ENCODE measurements around the gene DEGS2.
"Not testable (repeated sequence)": the region's sequence is repeated elsewhere in the genome, so short reads cannot be mapped to it uniquely, and the experiment has no call there.

DEGS2 gene

GRCh38 chr14:100159094-100159864 is at the start of gene DEGS2:
Gene DEGS2, minus strand, starts transcription at chr14:100159645. Its CDS starts 58 bp downstream, at chr14:100159587.
- no peak for DNase-seq (ENCODE audit: low read depth in 2 of 2)

- not testable (repeated sequence) for DNase-seq (ENCODE audit: low read depth in 2 of 2)
Observed at GRCh38 chr14:100208136-100208535, 48.7 kb upstream of the DEGS2 start.

- not testable (repeated sequence) for DNase-seq (ENCODE audit: low read depth in 2 of 2)
Observed at GRCh38 chr14:100207588-100207987, 48.1 kb upstream of the DEGS2 start.

- DNase-seq (ENCODE audit: low read depth in 2 of 2): not testable (repeated sequence)
Observed at GRCh38 chr14:100204835-100205167, 45.4 kb upstream of the DEGS2 start.

- DNase-seq (ENCODE audit: low read depth in 2 of 2): no peak
Observed at GRCh38 chr14:100203962-100204834, 44.8 kb upstream of the DEGS2 start.

- DNase-seq (ENCODE audit: low read depth in 2 of 2): no peak
Observed at GRCh38 chr14:100203146-100203545, 43.7 kb upstream of the DEGS2 start.

- DNase-seq (ENCODE audit: low read depth in 2 of 2): no peak
Observed at GRCh38 chr14:100202712-100203111, 43.3 kb upstream of the DEGS2 start.

- DNase-seq (ENCODE audit: low read depth in 2 of 2): no peak
Observed at GRCh38 chr14:100201701-100202100, 42.3 kb upstream of the DEGS2 start.

- no peak for DNase-seq (ENCODE audit: low read depth in 2 of 2)
Observed at GRCh38 chr14:100200311-100200710, 40.9 kb upstream of the DEGS2 start.

GRCh38 chr14:100199240-100199860 is 39.9 kb upstream of the DEGS2 start:
- DNase-seq (ENCODE audit: low read depth in 2 of 2): no peak

GRCh38 chr14:100193417-100194357 is 34.2 kb upstream of the DEGS2 start:
- DNase-seq (ENCODE audit: low read depth in 2 of 2): no peak

- DNase-seq (ENCODE audit: low read depth in 2 of 2): peak; percentile 91 to 93
Observed at GRCh38 chr14:100192672-100193416, 33.4 kb upstream of the DEGS2 start.

GRCh38 chr14:100192250-100192671 is 32.8 kb upstream of the DEGS2 start:
- DNase-seq (ENCODE audit: low read depth in 2 of 2): no peak

- no peak for DNase-seq (ENCODE audit: low read depth in 2 of 2)
Observed at GRCh38 chr14:100191584-100192249, 32.3 kb upstream of the DEGS2 start.

- DNase-seq (ENCODE audit: low read depth in 2 of 2): no peak
Observed at GRCh38 chr14:100190126-100190525, 30.7 kb upstream of the DEGS2 start.

GRCh38 chr14:100188392-100189030 is 29.1 kb upstream of the DEGS2 start:
- no peak for DNase-seq (ENCODE audit: low read depth in 2 of 2)

GRCh38 chr14:100187247-100187833 is 27.9 kb upstream of the DEGS2 start:
- no peak for DNase-seq (ENCODE audit: low read depth in 2 of 2)

- not testable (repeated sequence) for DNase-seq (ENCODE audit: low read depth in 2 of 2)
Observed at GRCh38 chr14:100181876-100182551, 22.6 kb upstream of the DEGS2 start.
